H1 (cell line): ENCODE data around the gene CLN6. TPM values are rescaled to one million over a fixed set of nuclear protein-coding genes. Genes with fewer than 3 reads are reported as not detected.
"Not testable (repeated sequence)": the region's sequence is repeated elsewhere in the genome, so short reads cannot be mapped to it uniquely, and the experiment has no call there.

ENCODE experiments used
- CTCF ChIA-PET: fragments of 300-600 bp; sonication (Branson Sonifier 250); formaldehyde crosslinking; loops from one replicate; lab custom pipeline; 2021; ENCODE audit not compliant: partially characterized antibody; lab: Charles Lee
- POLR2A ChIA-PET: fragments of 300-600 bp; sonication (Branson Sonifier 250); formaldehyde crosslinking; loops from one replicate; lab custom pipeline; 2021; ENCODE audit warnings: inconsistent platforms; ENCODE audit not compliant: partially characterized antibody; lab: Charles Lee
- DNase-seq, 2 experiments: peaks; one replicate each; pipeline versions ENCODE4 v3.0.0 to v3.0.0-alpha.2; 2010 to 2022; ENCODE audit warnings: low spot score in 2 of 2, low read depth in 1 of 2, mixed read lengths in 1 of 2
- FAIRE-seq: peaks from 2 replicates; lab custom pipeline; 2011; peaks lifted over from hg19 to GRCh38; lab: Jason Lieb, UNC
- H2AFZ ChIP-seq: 2 replicates; pipeline ENCODE4 v1.8.1; 2012; ENCODE audit warnings: low read length, inconsistent platforms
- H2AK5ac ChIP-seq: 2 replicates; pipeline ENCODE4 v1.6.1; 2013; ENCODE audit warnings: low read depth, low read length
- H2BK120ac ChIP-seq: replicated peaks from 2 replicates; pipeline ENCODE3; 2013; ENCODE audit warnings: low read depth, low read length, inconsistent platforms
- H2BK12ac ChIP-seq: 2 replicates; pipeline ENCODE4 v1.6.1; 2013; ENCODE audit warnings: low read depth, low read length
- H2BK15ac ChIP-seq: 2 replicates; pipeline ENCODE4 v1.6.1; 2013; ENCODE audit warnings: low read length
- H2BK20ac ChIP-seq: 2 replicates; pipeline ENCODE4 v1.6.1; 2013; ENCODE audit warnings: low read length
- H2BK5ac ChIP-seq: 2 replicates; pipeline ENCODE4 v1.6.1; 2013; ENCODE audit warnings: low read depth, low read length
- H3K14ac ChIP-seq: 2 replicates; pipeline ENCODE4 v1.6.1; 2013; ENCODE audit warnings: inconsistent platforms; ENCODE audit not compliant: insufficient read length
- H3K18ac ChIP-seq: 2 replicates; pipeline ENCODE4 v1.6.1; 2013; ENCODE audit warnings: low read length; ENCODE audit errors: extremely low read depth
- H3K23ac ChIP-seq: 2 replicates; pipeline ENCODE4 v1.6.1; 2013; ENCODE audit warnings: inconsistent platforms; ENCODE audit not compliant: insufficient read length
- H3K23me2 ChIP-seq: 2 replicates; pipeline ENCODE4 v1.6.1; 2013; ENCODE audit warnings: low read depth, low read length
- H3K27ac ChIP-seq: 2 replicates; pipeline ENCODE4 v1.6.1; 2011; ENCODE audit warnings: low read depth, low read length, inconsistent platforms
- H3K27me3 ChIP-seq, 4 experiments: replicated peaks in 1 of 4; 1 replicate in 1 of 4; 2 replicates in 3 of 4; pipeline versions ENCODE4 v1.6.1 to v1.8.1; 2011 to 2013; ENCODE audit warnings: low read length in 3 of 4, mild to moderate bottlenecking in 3 of 4, inconsistent platforms in 2 of 4, mixed read lengths in 2 of 4, moderate library complexity in 1 of 4; ENCODE audit not compliant: control insufficient read depth in 3 of 4, insufficient read depth in 3 of 4; ENCODE audit errors: extremely low read depth in 1 of 4
- H3K36me3 ChIP-seq, 4 experiments: 2 replicates each; pipeline versions ENCODE4 v1.6.1 to v1.8.1; 2011 to 2013; ENCODE audit warnings: mild to moderate bottlenecking in 4 of 4, low read length in 3 of 4, moderate library complexity in 2 of 4, control low read depth in 1 of 4, inconsistent platforms in 1 of 4; ENCODE audit not compliant: insufficient read depth in 4 of 4, control insufficient read depth in 2 of 4
- H3K4ac ChIP-seq: replicated peaks from 2 replicates; pipeline ENCODE3; 2013; ENCODE audit warnings: low read length, low read depth, mixed read lengths, inconsistent platforms; ENCODE audit not compliant: insufficient read length
- H3K4me1 ChIP-seq, 4 experiments: replicated peaks in 1 of 4; 1 replicate in 1 of 4; 2 replicates in 3 of 4; pipeline versions ENCODE4 v1.6.1 to v1.8.1; 2011 to 2013; ENCODE audit warnings: low read length in 3 of 4, inconsistent platforms in 2 of 4, mixed read lengths in 1 of 4; ENCODE audit not compliant: insufficient read depth in 4 of 4, control insufficient read depth in 3 of 4
- H3K4me2 ChIP-seq, 2 experiments: 2 replicates each; pipeline versions ENCODE4 v1.6.1 to v1.8.1; 2011 to 2013; ENCODE audit warnings: low read depth in 2 of 2, low read length in 2 of 2, control low read depth in 1 of 2, inconsistent platforms in 1 of 2, mild to moderate bottlenecking in 1 of 2; ENCODE audit not compliant: insufficient read depth in 1 of 2
- H3K4me3 ChIP-seq, 4 experiments: fragments of 200-600, 300-600 bp in 1 of 4; sonication (generic), shearing (Covaris generic), sonication (Bioruptor Twin) in 1 of 4; 2 replicates each; pipeline versions ENCODE4 v1.5.1 to v1.8.1; 2011 to 2016; ENCODE audit warnings: low read length in 4 of 4, low read depth in 3 of 4, control low read depth in 2 of 4, inconsistent platforms in 2 of 4, mild to moderate bottlenecking in 2 of 4, mixed read lengths in 1 of 4, moderate library complexity in 1 of 4; ENCODE audit not compliant: insufficient read depth in 2 of 4; ENCODE audit errors: extremely low read depth in 1 of 4
- H3K56ac ChIP-seq: replicated peaks from 2 replicates; pipeline ENCODE3; 2013; ENCODE audit warnings: low read depth, mild to moderate bottlenecking, mixed read lengths, low read length, inconsistent platforms; ENCODE audit not compliant: insufficient read length
- H3K79me1 ChIP-seq: 2 replicates; pipeline ENCODE4 v1.6.1; 2013; ENCODE audit warnings: low read depth, low read length, control low read depth
- H3K79me2 ChIP-seq, 2 experiments: 2 replicates each; pipeline versions ENCODE4 v1.6.1 to v1.8.1; 2012 to 2013; ENCODE audit warnings: low read length in 2 of 2, mild to moderate bottlenecking in 2 of 2, inconsistent platforms in 1 of 2; ENCODE audit not compliant: insufficient read depth in 2 of 2, control insufficient read depth in 1 of 2
- H3K9ac ChIP-seq, 4 experiments: replicated peaks in 1 of 4; 1 replicate in 1 of 4; 2 replicates in 3 of 4; pipeline versions ENCODE4 v1.6.1 to v1.8.1; 2011 to 2013; ENCODE audit warnings: low read depth in 3 of 4, low read length in 3 of 4, control low read depth in 2 of 4, mild to moderate bottlenecking in 2 of 4, moderate library complexity in 2 of 4, inconsistent platforms in 1 of 4; ENCODE audit errors: extremely low read depth in 1 of 4
- H3K9me3 ChIP-seq, 2 experiments: 2 replicates each; pipeline versions ENCODE4 v1.6.1 to v1.8.1; 2012 to 2013; ENCODE audit warnings: mild to moderate bottlenecking in 2 of 2, moderate library complexity in 2 of 2, control low read depth in 1 of 2, inconsistent platforms in 1 of 2, low read depth in 1 of 2, low read length in 1 of 2, mixed read lengths in 1 of 2; ENCODE audit not compliant: insufficient read depth in 2 of 2
- H4K20me1 ChIP-seq, 2 experiments: replicated peaks in 1 of 2; 2 replicates each; pipeline versions ENCODE3 to v1.8.1; 2011 to 2013; ENCODE audit warnings: inconsistent platforms in 2 of 2, low read length in 2 of 2, mild to moderate bottlenecking in 1 of 2; ENCODE audit not compliant: insufficient read depth in 2 of 2, control insufficient read depth in 1 of 2
- H4K5ac ChIP-seq: 2 replicates; pipeline ENCODE4 v1.6.1; 2013; ENCODE audit warnings: low read length, low read depth, mixed read lengths, inconsistent platforms; ENCODE audit not compliant: insufficient read length
- H4K8ac ChIP-seq: 2 replicates; pipeline ENCODE4 v1.8.0; 2013; ENCODE audit warnings: mild to moderate bottlenecking, moderate library complexity, low read length, inconsistent platforms; ENCODE audit not compliant: insufficient read depth; ENCODE audit errors: extremely low read depth
- H4K91ac ChIP-seq: replicated peaks from 2 replicates; pipeline ENCODE3; 2013; ENCODE audit warnings: low read length, mixed read lengths, inconsistent platforms; ENCODE audit not compliant: insufficient read length
- WGBS, 2 experiments: shearing (Covaris generic) in 1 of 2; methylation state at CpG; one replicate each; pipeline versions ENCODE4 v1.1.6 to v1.1.7; 2013 to 2015; ENCODE audit warnings: low lambda C conversion rate in 2 of 2, mixed read lengths in 2 of 2, inconsistent platforms in 1 of 2, low coverage in 1 of 2, missing lambda C conversion rate in 1 of 2; ENCODE audit not compliant: insufficient replicate concordance in 2 of 2, insufficient coverage in 1 of 2, insufficient read length in 1 of 2; ENCODE audit errors: extremely low coverage in 1 of 2, missing lambda C conversion rate in 1 of 2; 5-methylcytosine and 5-hydroxymethylcytosine counted together
- polyA plus RNA-seq, 7 experiments: library from polyadenylated mRNA; depleted of rRNA in 3 of 7; stranded (reverse) in 5 of 7; unstranded in 2 of 7; fragments of >200 nt in 5 of 7; fragments of 200-250 nt in 2 of 7; gene quantifications; 1 replicate in 5 of 7; 2 replicates in 1 of 7; 4 replicates in 1 of 7; pipeline versions ENCODE4 v1.2.1 to v1.2.3, GENCODE V29; 2011 to 2013; ENCODE audit warnings: missing spikeins in 2 of 7, mixed read lengths in 2 of 7
- total RNA-seq: library from RNA; stranded (reverse); fragmentation: NEBNext Ultra II Directional; extraction: Animal tissue kit (Norgen Biotek cat#: 25700); gene quantifications from 2 replicates; pipeline ENCODE4 v1.2.1, GENCODE V29; 2021

CLN6 gene
- total and polyA plus RNA-seq, 2 of the 8 experiments (the other 6 are each of a cell fraction or from before 2014, with no cell fraction given) = 60.0 to 137 TPM

- DNase-seq = peak in 1 of 2 experiments; percentile 30
- POLR2A ChIA-PET, H2BK5ac ChIP-seq, H3K4me3 ChIP-seq, H3K9ac ChIP-seq, H2BK20ac ChIP-seq, H3K4me2 ChIP-seq, H2BK120ac ChIP-seq, H3K14ac ChIP-seq, H4K8ac ChIP-seq, H3K56ac ChIP-seq, FAIRE-seq, H4K5ac ChIP-seq, H3K18ac ChIP-seq, H3K23me2 ChIP-seq, H3K23ac ChIP-seq, H3K4me1 ChIP-seq, H4K91ac ChIP-seq, H3K27ac ChIP-seq, H3K4ac ChIP-seq, H2AFZ ChIP-seq, H2BK15ac ChIP-seq, H2AK5ac ChIP-seq, H3K27me3 ChIP-seq, H2BK12ac ChIP-seq: not testable (repeated sequence)
- Histone ChIP-seq H3K79me1 (peaks cover 25% of the 10 kb centered on the region), H4K20me1 (peaks cover 0 to 11% of the 10 kb centered on the region in 2 experiments), H3K36me3 (peaks cover 3 to 26% (median 14%) of the 10 kb centered on the region in 4 experiments; a peak in 6 of 8 replicates), H3K79me2 (peaks cover 22 to 76% of the 10 kb centered on the region in 2 experiments), H3K9me3 (peaks cover 0 to 15% of the 10 kb centered on the region in 2 experiments; a peak in 2 of 4 replicates)
- WGBS, 2 experiments = 89% methylated on average over 40 of the region's 55 CpGs; no CpG with 5 or more reads in 1 of the 2 experiments
- CTCF ChIA-PET = interaction anchor here (0.9 to 1.2 kb wide), 2 partner anchors 359 to 673 kb away, joined by 3 read pairs; no protein-coding TSS in a partner anchor
Observed at GRCh38 chr15:68221530-68222431, 7.7 kb downstream of the CLN6 start.
